D721Med (cell line): ENCODE data around the gene RPS21.

Experiments
- DNase-seq: peaks from one replicate; pipeline ENCODE4 v3.0.0; 2011; ENCODE audit warnings: low spot score; ENCODE audit not compliant: insufficient read length
- FAIRE-seq: peaks from 2 replicates; lab custom pipeline; 2011; peaks lifted over from hg19 to GRCh38; lab: Jason Lieb, UNC
- TF ChIP-seq, protein P1 (sequence below): IDR thresholded peaks from 2 replicates; pipeline ENCODE4 v1.5.1; 2012; ENCODE audit warnings: mild to moderate bottlenecking, control low read depth; ENCODE audit not compliant: insufficient read depth; ENCODE audit errors: missing control alignments

The RPS21 gene

DNA sequence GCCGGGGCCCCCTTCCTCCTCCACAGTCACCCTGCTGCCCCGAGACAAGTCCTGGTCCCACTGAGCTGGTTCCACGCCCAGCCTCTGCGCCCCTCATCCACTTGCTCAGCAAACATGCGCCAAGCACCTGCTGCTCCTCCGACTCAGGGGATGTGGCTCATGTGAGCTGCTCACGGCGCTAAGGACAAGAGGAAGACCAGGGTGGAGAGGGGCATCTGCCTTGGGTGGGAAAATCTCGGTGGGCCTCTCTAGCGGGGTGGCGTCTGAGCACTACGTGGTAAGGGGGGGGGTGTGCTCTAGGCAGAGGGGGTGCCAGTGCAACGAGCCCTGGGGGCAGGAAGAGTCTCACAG lies 24.3 kb upstream of the RPS21 start:
- TF ChIP-seq, protein P1, sequence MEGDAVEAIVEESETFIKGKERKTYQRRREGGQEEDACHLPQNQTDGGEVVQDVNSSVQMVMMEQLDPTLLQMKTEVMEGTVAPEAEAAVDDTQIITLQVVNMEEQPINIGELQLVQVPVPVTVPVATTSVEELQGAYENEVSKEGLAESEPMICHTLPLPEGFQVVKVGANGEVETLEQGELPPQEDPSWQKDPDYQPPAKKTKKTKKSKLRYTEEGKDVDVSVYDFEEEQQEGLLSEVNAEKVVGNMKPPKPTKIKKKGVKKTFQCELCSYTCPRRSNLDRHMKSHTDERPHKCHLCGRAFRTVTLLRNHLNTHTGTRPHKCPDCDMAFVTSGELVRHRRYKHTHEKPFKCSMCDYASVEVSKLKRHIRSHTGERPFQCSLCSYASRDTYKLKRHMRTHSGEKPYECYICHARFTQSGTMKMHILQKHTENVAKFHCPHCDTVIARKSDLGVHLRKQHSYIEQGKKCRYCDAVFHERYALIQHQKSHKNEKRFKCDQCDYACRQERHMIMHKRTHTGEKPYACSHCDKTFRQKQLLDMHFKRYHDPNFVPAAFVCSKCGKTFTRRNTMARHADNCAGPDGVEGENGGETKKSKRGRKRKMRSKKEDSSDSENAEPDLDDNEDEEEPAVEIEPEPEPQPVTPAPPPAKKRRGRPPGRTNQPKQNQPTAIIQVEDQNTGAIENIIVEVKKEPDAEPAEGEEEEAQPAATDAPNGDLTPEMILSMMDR = no peak
- FAIRE-seq (no peak), DNase-seq (no peak)

DNA sequence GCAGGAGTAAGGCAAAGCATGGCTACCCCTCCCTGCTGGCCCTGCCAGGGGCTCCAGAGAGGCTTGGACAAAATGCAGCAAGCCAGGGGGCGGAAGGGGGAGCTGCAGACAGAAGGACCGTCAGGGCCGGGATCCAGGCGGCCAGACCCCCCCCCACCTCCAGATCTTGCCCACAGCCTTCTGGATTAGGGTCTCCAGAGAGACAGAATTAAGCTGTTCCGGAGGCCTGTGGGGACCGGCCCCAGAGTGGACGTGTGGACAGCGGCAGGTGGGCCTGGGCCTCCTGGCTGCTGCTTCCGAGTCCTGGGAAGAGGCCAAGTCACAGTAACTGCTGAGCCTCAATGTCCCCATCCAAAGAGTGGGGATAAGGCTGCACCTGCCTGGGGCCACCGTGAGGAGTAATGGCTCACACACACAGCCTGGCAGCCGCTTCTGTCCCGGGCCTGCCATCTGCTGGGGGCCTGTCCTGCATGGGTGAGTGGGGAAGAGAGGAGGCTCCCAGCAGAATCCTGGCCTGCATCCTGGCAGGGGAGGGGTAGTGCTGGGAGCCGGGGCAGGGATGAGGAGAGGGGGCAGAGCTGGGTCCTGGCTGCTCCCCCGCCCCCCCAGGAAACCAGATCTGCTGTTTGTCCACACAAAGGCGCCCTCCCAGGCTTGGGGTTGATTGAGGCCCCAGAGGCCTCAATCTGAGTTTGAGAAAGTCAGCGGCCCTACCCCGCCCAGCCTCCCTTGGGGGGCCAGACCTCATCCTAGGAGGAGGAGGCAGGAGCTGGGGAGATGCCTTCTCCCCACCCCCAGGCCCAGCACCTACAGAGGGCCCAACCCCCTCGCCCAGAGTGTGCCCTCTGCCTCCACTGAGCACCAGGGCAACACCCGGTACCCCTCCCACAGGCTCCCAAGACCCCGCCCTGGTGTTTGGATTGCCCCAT lies 23.6 kb upstream of the RPS21 start:
- TF ChIP-seq, protein P1 = no peak
- no peak for FAIRE-seq

DNA sequence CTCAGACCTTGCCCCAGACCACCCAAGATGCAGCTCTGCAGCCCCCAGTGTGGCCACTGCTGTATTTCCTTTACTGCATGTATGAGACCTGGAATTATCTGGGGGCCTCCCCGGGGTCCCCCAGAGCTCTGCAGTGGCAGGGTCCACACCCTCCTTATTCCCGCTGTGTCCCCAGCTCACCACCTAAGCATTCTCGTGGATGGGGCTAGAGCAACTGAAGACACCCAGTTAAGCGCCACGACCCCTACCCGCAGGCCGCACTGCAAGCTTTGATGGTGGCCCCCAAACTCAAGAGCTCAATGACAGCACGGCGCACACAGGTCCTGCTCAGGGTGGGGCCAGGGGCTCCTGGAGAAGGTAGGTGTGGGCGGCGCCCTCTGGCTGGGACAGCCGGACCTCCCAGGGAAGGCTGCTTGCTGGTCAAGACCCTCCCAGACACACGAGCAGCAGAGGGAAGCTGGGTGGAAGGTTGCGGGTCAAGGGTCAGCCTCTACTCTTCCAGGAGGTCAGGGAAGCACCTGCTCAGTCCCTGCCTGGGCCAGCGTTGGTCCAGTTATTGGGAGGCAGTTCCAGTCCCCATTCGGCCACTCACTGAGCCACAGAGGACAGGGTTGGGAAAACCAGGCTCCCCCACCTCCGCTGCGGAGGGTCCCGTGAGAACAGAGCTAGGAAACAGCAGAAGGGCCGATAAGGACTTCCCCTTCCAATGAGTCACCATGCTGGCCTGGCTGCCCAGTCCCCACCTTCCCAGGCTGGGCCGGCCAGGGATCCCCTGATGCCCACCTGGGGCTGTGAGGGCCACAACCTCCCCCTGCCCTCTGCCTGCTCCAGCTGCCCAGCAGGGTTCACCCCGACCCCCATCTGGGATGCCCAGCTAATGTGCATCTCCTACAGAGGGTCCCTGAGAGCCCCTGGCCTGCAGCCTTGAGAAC lies 22.7 kb upstream of the RPS21 start:
- FAIRE-seq (no peak), DNase-seq (no peak)
- TF ChIP-seq, protein P1 = no peak

More for the DNA sequence above, 23.6 kb upstream of the RPS21 start:
- DNase-seq = no peak

GRCh38 chr20:62364911-62365736 lies 21.8 kb upstream of the RPS21 start:
- TF ChIP-seq, protein P1 = no peak
- DNase-seq (no peak), FAIRE-seq (no peak)

DNA sequence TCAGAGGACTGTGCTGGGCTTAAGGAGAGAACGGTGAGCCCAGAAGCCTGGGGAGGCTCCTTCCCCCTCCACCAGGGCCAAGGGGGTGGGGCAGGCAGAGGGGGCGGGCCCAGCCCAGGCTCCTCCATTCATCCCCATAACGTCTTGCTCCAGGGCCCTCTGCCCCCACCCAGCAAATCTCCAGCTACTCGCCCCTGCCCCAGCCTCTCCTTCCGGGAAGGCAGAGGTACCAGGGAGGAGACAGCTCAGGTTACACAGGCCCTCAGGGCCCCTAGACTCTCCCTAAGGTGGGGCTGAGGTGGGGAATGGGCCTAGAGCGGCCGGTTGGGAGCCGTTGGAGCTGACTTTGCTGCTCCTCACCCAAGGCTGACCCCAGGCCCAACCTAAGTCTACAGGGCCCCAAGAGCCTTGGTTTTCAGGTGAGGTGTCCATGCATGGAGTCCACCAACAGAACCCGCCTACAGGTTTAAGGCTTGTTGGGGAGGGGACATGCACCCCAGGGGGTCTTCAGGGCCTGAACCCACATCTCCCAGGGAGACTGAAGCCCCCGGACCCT lies 21.0 kb upstream of the RPS21 start:
- TF ChIP-seq, protein P1 = no peak
- FAIRE-seq = no peak
- no peak for DNase-seq

DNA sequence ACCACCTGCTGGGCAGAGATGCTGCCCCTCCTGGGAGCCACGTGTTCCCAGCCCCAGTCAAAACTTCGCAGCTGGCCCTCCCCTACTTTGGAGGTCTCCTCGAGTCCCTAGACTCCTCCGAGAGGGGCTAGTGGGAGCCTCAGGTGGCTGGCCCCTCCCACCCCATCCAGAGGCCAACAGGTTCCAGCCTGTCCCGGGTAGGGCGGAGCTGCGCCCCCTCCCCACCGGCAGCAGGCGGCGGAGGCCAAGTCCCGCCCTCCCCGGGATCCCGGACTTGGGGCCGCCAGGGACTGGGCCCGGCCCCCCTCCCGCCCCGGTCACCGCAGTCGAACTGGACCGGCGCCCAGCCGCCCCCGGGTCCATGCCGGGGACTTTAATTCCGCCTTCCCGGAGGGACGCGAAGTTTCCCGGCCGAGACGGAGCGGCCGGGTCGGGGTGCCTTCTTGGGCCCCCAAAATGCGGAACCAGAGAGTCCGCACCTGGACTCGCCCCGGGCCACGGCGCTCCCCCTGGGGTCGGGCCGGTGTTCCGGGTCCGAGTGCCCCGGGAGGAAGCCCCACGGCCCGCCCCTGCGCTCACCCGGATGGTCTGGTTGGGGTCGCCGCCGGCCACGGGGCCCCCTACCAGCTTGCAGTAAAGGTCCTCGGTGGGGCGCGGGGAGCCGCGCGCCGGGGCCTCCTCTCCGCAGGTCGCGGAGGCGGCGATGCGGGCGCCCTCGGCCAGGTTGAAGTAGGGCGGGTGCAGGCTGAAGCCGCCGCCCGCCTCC lies 20.4 kb upstream of the RPS21 start:
- TF ChIP-seq, protein P1 = no peak
- DNase-seq (no peak), FAIRE-seq (no peak)
